OCI-LY7 (cell line): Measurements from ENCODE around the gene TAPT1. TPM values are rescaled to one million over a fixed set of nuclear protein-coding genes. Genes with fewer than 3 reads are reported as not detected.

Experiments used
- BruUV-seq: library from RNA; stranded (reverse); fragments of 400-500 nt; replicated peaks from 2 replicates; lab custom pipeline; 2021; lab: Mats Ljungman, UMichigan
- CTCF ChIA-PET: fragments of 300-600 bp; sonication (Branson Sonifier 250); formaldehyde crosslinking; loops from one replicate; lab custom pipeline; 2022; ENCODE audit warnings: antibody characterized with exemption; ENCODE audit not compliant: unreplicated experiment; lab: Charles Lee
- POLR2A ChIA-PET: fragments of 300-600 bp; sonication (Branson Sonifier 250); formaldehyde crosslinking; loops from one replicate; lab custom pipeline; 2022; ENCODE audit warnings: antibody characterized with exemption; lab: Charles Lee
- DNase-seq: peaks from one replicate; pipeline ENCODE4 v3.0.0-alpha.2; 2015; ENCODE audit warnings: low spot score
- H2AFZ ChIP-seq: fragments of 200-600 bp; sonication (generic), shearing (Covaris generic); 2 replicates; pipeline ENCODE4 v1.6.1; 2014; ENCODE audit warnings: mild to moderate bottlenecking, antibody characterized with exemption, low read length, moderate library complexity
- H3K27ac ChIP-seq: fragments of 200-600 bp; sonication (generic); 2 replicates; pipeline ENCODE4 v1.5.1; 2014; ENCODE audit warnings: mixed run types, low read depth, mild to moderate bottlenecking, moderate library complexity, low read length, inconsistent platforms; ENCODE audit not compliant: poor library complexity, severe bottlenecking
- H3K36me3 ChIP-seq: fragments of 200-600 bp; sonication (generic); 2 replicates; pipeline ENCODE4 v1.6.1; 2014; ENCODE audit warnings: mild to moderate bottlenecking, antibody characterized with exemption, low read length, moderate library complexity, mixed read lengths; ENCODE audit not compliant: insufficient read depth
- H3K4me1 ChIP-seq: fragments of 200-600 bp; sonication (generic); 2 replicates; pipeline ENCODE4 v1.5.1; 2014; ENCODE audit warnings: mild to moderate bottlenecking, low read length; ENCODE audit not compliant: insufficient read depth, poor library complexity, severe bottlenecking
- H3K4me2 ChIP-seq: fragments of 200-600 bp; sonication (generic); 2 replicates; pipeline ENCODE4 v1.6.1; 2014; ENCODE audit warnings: mild to moderate bottlenecking, low read length
- H3K4me3 ChIP-seq: fragments of 200-600 bp; sonication (generic); 2 replicates; pipeline ENCODE4 v1.5.1; 2014; ENCODE audit warnings: mild to moderate bottlenecking, low read depth, low read length; ENCODE audit not compliant: poor library complexity, severe bottlenecking
- H3K79me2 ChIP-seq: fragments of 200-600 bp; sonication (generic); 2 replicates; pipeline ENCODE4 v1.6.1; 2016; ENCODE audit warnings: low read depth, mild to moderate bottlenecking, low read length, moderate library complexity, mixed read lengths; ENCODE audit not compliant: insufficient read depth
- H3K9me2 ChIP-seq: fragments of 200-600 bp; sonication (generic); 2 replicates; pipeline ENCODE4 v1.6.1; 2016; ENCODE audit warnings: mild to moderate bottlenecking, low read length, mixed read lengths; ENCODE audit not compliant: insufficient read depth
- H3K9me3 ChIP-seq: fragments of 200-600 bp; sonication (generic); 2 replicates; pipeline ENCODE4 v1.6.1; 2014; ENCODE audit warnings: mild to moderate bottlenecking, mixed run types, low read length, mixed read lengths
- H4K20me1 ChIP-seq: fragments of 200-600 bp; sonication (generic); 2 replicates; pipeline ENCODE4 v1.6.1; 2014; ENCODE audit warnings: mild to moderate bottlenecking, antibody characterized with exemption, low read length, moderate library complexity, mixed read lengths; ENCODE audit not compliant: insufficient read depth
- CTCF ChIP-seq: fragments of 200-600 bp; sonication (generic); conservative IDR thresholded peaks from 2 replicates; pipeline ENCODE4 v1.5.1; 2014; ENCODE audit warnings: mild to moderate bottlenecking, antibody characterized with exemption, low read length, moderate library complexity, mixed read lengths
- EZH2phosphoT487 ChIP-seq: fragments of 200-600 bp; sonication (generic); IDR thresholded peaks from 2 replicates; pipeline ENCODE4 v1.6.1; 2018; ENCODE audit warnings: low read depth, borderline replicate concordance, mild to moderate bottlenecking, mixed run types, antibody characterized with exemption, low read length, moderate library complexity, mixed read lengths
- intact Hi-C: fragments of 100-400 bp; cut with micrococcal nuclease; formaldehyde crosslinking; loops from one replicate; pipeline ENCODE4 v1.10.0; 2022; ENCODE audit not compliant: unreplicated experiment
- total RNA-seq, 2 experiments: library from RNA; depleted of rRNA in 1 of 2; stranded (reverse); fragments of >200 nt in 1 of 2; shearing (Covaris generic) in 1 of 2; gene quantifications; 2 replicates each; pipeline ENCODE4 v1.2.3, GENCODE V29; 2014 to 2022

Gene TAPT1
- total RNA-seq, 2 experiments from 2014 or later = 34.3 to 66.6 TPM

- Histone ChIP-seq H3K36me3 (no peaks in the 10 kb centered on the region), H4K20me1 (no peaks in the 10 kb centered on the region), H3K4me2 (no peak overlapping the region), H2AFZ (no peak overlapping the region), H3K9me3 (no peaks in the 10 kb centered on the region), H3K4me3 (no peak overlapping the region), H3K79me2 (no peaks in the 10 kb centered on the region), H3K27ac (no peak overlapping the region), H3K4me1 (peaks cover 7% of the 10 kb centered on the region), H3K9me2 (no peaks in the 10 kb centered on the region)
- ChIA-PET CTCF (no interaction called here), POLR2A (interaction anchor here (1.1 to 1.5 kb wide), 2 partner anchors 24 to 161 kb away, joined by 3 read pairs; no protein-coding TSS in a partner anchor)
- BruUV-seq = no TSS peak
- TF ChIP-seq CTCF (no peak), EZH2phosphoT487 (no peak)
- DNase-seq = no peak
- intact Hi-C loops = no loop called here
Observed at GRCh38 chr4:16268290-16268689, 42.0 kb upstream of the TAPT1 start.

GRCh38 chr4:16267639-16268038 lies 41.4 kb upstream of the TAPT1 start:
- BruUV-seq = no TSS peak
- H3K36me3 ChIP-seq = no peaks in the 10 kb centered on the region
- no peak overlapping the region for H3K4me3 ChIP-seq
- intact Hi-C loops = no loop called here
- no peak overlapping the region for H2AFZ ChIP-seq
- TF ChIP-seq CTCF = no peak
- no peak for TF ChIP-seq EZH2phosphoT487
- H3K9me3 ChIP-seq = no peaks in the 10 kb centered on the region
- peaks cover 13% of the 10 kb centered on the region for H3K4me1 ChIP-seq
- H3K9me2 ChIP-seq = no peaks in the 10 kb centered on the region
- no peaks in the 10 kb centered on the region for H3K79me2 ChIP-seq
- ChIA-PET CTCF (no interaction called here), POLR2A (interaction anchor here (0.8 to 1.5 kb wide), 3 partner anchors 10 to 161 kb away, joined by 3 read pairs; no protein-coding TSS in a partner anchor)
- DNase-seq = no peak
- no peak overlapping the region for H3K4me2 ChIP-seq
- no peak overlapping the region for H3K27ac ChIP-seq
- H4K20me1 ChIP-seq = no peaks in the 10 kb centered on the region

GRCh38 chr4:16265820-16266219 lies 39.5 kb upstream of the TAPT1 start:
- no peak overlapping the region for H3K4me2 ChIP-seq
- H3K9me2 ChIP-seq = no peaks in the 10 kb centered on the region
- BruUV-seq = no TSS peak
- no peak for DNase-seq
- H3K79me2 ChIP-seq = no peaks in the 10 kb centered on the region
- H4K20me1 ChIP-seq = no peaks in the 10 kb centered on the region
- H2AFZ ChIP-seq = no peak overlapping the region
- H3K36me3 ChIP-seq = no peaks in the 10 kb centered on the region
- intact Hi-C loops = loop anchor here (1.0 to 2.0 kb wide), 2 partner anchors 61 to 240 kb away; no protein-coding TSS in a partner anchor
- POLR2A ChIA-PET = interaction anchor here (0.9 to 1.2 kb wide), 3 partner anchors 8 to 58 kb away, joined by 3 to 4 read pairs (median 4); no protein-coding TSS in a partner anchor
- no peak overlapping the region for H3K4me3 ChIP-seq
- H3K27ac ChIP-seq = no peak overlapping the region
- H3K9me3 ChIP-seq = no peaks in the 10 kb centered on the region
- CTCF ChIA-PET = no interaction called here
- TF ChIP-seq EZH2phosphoT487 = no peak
- TF ChIP-seq CTCF = no peak
- peaks cover 32% of the 10 kb centered on the region for H3K4me1 ChIP-seq
